ENCODE measurements around the gene MSANTD1.

Gene MSANTD1

DNA sequence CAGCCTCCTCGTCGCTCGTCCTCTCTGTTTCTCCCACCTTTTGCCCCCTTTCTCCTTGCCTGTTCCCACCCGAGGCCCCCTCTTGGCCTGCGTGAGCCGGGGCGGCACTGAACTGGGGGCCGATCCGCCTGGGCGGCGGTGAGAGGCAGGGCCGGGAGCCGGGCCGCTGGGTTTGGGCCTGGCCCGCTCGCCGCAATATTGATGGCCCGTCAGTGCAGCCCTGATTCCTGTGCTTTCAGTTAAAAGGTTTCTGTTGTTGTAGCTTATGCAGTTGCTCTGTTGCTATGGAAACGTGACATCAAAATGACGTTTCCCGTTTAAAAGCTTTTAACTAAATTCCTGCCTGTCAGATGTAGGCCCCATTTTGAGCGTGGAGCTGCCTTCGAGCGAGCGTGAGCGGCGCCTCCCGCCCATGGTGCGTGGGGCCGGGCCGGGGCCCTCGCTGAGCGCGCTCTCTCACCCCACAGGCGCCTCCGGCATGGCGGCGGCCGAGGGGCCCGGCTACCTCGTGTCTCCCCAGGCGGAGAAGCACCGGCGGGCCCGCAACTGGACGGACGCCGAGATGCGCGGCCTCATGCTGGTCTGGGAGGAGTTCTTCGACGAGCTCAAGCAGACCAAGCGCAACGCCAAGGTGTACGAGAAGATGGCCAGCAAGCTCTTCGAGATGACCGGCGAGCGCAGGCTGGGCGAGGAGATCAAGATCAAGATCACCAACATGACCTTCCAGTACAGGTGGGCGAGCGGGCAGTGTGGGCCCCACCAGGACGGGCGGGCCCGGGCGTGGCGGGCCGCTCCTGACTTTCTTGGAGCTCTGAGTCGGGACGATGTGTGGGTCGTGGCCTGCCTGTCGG is at the start of gene MSANTD1:
TSS of gene MSANTD1 (plus strand) at position 349 of the 851 bp plus-strand sequence. CDS start at position 413, 64 bp downstream.
- no peak for DNase-seq (ENCODE audit: low read depth in 2 of 2, low spot score in 1 of 2)

GRCh38 chr4:3199653-3200422 is 49.1 kb upstream of the MSANTD1 start:
- no peak for DNase-seq (ENCODE audit: low read depth in 2 of 2, low spot score in 1 of 2)

- DNase-seq (ENCODE audit: low read depth in 2 of 2, low spot score in 1 of 2) = no peak
These were observed 48.4 kb upstream of the MSANTD1 start for GRCh38 chr4:3200423-3201090.

GRCh38 chr4:3201718-3202702 is 46.9 kb upstream of the MSANTD1 start:
- DNase-seq (ENCODE audit: low read depth in 2 of 2, low spot score in 1 of 2) = peak; percentile 24 to 31

- no peak for DNase-seq (ENCODE audit: low read depth in 2 of 2, low spot score in 1 of 2)
These were observed 45.8 kb upstream of the MSANTD1 start for GRCh38 chr4:3202836-3203820.

GRCh38 chr4:3203971-3204431 is 45.0 kb upstream of the MSANTD1 start:
- no peak for DNase-seq (ENCODE audit: low read depth in 2 of 2, low spot score in 1 of 2)

GRCh38 chr4:3205995-3206394 is 43.0 kb upstream of the MSANTD1 start:
- no peak for DNase-seq (ENCODE audit: low read depth in 2 of 2, low spot score in 1 of 2)

DNA sequence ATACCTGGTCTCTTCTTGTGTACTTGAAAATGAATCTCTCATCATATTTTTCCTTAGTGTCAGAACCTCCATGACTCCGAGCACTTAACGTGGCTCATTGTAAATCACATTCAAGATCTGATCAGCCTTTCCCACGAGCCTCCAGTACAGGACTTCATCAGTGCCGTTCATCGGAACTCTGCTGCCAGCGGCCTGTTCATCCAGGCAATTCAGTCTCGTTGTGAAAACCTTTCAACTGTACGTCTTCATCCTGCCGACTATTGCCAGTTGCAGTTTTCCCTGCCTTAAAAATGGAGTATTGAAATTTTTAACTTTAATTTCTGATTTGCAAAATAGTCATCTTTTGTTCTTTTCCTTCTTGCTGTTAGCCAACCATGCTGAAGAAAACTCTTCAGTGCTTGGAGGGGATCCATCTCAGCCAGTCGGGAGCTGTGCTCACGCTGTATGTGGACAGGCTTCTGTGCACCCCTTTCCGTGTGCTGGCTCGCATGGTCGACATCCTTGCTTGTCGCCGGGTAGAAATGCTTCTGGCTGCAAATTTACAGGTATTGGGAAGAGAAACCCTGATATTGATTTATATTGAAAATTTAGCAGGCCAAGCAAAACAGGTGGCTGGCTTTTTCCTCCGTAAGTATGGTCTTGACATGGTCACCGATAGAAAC is 42.4 kb upstream of the MSANTD1 start:
- no peak for DNase-seq (ENCODE audit: low read depth in 2 of 2, low spot score in 1 of 2)

DNA sequence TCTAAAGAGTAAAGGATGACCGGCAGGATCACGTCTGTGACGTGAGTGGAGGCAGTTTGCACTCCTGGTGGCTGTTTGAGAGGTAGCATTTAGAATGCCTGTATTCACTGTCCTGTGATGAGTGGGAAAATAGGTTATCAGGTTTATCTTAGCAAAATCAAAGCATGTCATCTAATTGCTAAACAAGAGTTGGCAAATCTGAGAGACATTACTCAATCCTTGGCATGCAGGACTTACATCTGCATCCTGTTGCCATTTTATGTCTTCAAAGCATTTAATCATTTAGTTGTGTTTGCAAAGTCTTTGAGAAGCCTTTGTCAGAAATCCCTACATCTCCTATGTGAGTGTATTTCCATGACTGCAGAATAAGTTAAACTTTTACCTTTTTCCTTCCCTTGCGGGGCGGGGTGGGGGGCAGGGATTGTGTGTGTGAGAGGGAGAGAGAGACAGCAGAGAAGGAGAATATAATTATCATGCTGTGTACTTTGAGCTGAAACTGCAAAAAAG is 41.4 kb upstream of the MSANTD1 start:
- DNase-seq (ENCODE audit: low read depth in 2 of 2, low spot score in 1 of 2) = no peak

DNA sequence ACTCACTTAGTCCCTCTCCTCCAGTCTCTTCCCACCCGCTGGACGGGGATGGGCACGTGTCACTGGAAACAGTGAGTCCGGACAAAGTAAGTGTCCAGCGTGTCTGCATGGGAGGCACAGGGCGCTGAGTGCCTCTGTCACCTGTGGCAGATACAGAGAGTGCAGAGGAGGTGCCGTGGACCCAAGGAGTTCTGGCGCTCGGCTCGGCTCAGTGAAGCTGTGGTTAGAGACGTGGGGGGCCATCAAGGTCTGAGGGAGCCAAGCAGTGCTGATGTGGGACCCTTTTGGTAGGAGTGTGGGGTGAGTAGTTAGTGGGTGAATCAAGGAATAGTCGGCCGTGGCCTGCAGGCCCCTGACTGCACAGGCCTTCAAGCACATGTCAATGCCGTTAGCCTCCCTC is 40.1 kb upstream of the MSANTD1 start:
- no peak for DNase-seq (ENCODE audit: low read depth in 2 of 2, low spot score in 1 of 2)

- DNase-seq (ENCODE audit: low read depth in 2 of 2, low spot score in 1 of 2) = no peak
These were observed 39.2 kb upstream of the MSANTD1 start for GRCh38 chr4:3209551-3210325.

DNA sequence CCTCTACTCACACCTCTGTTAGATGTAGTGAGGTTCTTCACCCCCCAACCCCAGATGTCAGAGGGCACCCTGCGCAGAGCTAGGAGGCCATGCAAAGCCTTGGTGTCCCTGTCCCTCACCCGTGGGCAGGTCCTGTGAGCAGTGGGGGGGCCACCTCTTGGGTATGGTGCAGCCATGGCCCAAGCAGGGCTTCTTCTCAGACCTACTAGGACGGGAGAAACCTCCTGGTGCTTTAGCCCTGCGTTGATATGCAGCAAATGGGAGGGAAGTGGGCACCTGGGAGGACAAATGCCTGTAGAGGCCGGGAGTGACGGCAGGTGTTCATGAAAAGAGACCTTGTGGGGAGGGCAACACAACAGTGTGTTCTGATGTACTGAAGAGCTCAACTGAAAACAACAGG is 38.5 kb upstream of the MSANTD1 start:
- DNase-seq (ENCODE audit: low read depth in 2 of 2, low spot score in 1 of 2) = no peak

DNA sequence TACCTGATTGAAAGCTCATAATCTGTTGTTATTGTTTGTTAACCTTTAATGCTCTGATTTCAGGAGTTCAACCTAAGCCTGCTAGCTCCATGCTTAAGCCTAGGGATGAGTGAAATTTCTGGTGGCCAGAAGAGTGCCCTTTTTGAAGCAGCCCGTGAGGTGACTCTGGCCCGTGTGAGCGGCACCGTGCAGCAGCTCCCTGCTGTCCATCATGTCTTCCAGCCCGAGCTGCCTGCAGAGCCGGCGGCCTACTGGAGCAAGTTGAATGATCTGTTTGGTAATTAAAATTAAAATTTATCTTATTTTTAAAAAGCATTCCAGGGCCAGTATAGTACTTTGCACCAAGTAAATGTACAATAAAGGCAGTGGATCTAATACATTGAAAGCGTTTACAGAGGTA is 37.1 kb upstream of the MSANTD1 start:
- no peak for DNase-seq (ENCODE audit: low read depth in 2 of 2, low spot score in 1 of 2)

- DNase-seq (ENCODE audit: low read depth in 2 of 2, low spot score in 1 of 2) = no peak
These were observed 36.4 kb upstream of the MSANTD1 start for GRCh38 chr4:3212391-3213105.

GRCh38 chr4:3213106-3213425 is 35.9 kb upstream of the MSANTD1 start:
- DNase-seq (ENCODE audit: low read depth in 2 of 2, low spot score in 1 of 2) = no peak

DNA sequence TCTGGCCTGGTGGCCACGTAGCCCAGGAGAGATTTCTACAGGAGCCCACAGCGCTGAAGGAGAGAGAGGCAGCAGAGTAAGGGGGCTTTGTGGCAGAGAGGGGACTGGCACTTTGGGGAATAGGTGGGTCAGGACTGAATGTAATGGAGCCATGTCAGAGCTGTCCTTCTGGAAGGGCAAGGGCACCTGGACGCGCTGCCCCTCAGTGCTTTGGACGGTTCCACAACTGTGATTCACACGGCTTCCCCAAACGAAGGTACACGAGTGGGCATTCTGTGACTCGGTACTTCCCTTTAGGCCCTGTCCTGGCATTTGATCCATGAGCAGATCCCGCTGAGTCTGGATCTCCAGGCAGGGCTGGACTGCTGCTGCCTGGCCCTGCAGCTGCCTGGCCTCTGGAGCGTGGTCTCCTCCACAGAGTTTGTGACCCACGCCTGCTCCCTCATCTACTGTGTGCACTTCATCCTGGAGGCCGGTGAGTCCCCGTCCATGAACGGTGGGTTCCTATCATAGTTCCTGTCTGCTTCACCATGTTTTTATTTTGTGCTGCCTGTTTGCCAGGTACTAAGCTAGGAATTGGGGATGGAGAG is 35.2 kb upstream of the MSANTD1 start:
- no peak for DNase-seq (ENCODE audit: low read depth in 2 of 2, low spot score in 1 of 2)

DNA sequence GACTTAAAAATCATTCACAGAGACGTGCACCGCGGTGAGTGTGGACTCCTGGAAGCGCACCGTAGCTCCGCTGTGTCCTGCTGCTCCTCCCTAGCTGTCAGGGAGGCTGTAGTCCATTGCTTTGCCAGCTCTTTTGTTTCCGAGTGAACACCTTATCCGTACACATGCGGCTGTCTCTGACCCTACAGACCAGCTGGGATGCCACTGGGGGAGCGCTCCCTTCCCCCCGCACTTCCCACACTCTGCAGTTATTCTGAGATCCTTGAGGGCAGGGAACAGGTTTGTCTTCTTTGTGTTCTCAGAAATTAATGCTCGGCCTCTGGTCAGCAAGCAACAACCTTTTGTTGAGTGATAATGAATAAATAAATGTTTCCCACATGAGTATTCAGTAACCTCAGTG is 33.7 kb upstream of the MSANTD1 start:
- DNase-seq (ENCODE audit: low read depth in 2 of 2, low spot score in 1 of 2) = no peak

All from stimulated activated CD8-positive, alpha-beta memory T cell treated with anti-CD3 and anti-CD28 coated beads, Interleukin-4, amount 100 ng/mL, for 4 hours (primary cell).